HepG2 (cell line): Measurements from ENCODE around the gene NCOA7. TPM values are rescaled to one million over a fixed set of nuclear protein-coding genes. Genes with fewer than 3 reads are reported as not detected.

Experiments used
- CEBPB ChIP-seq: IDR thresholded peaks from 2 replicates; pipeline ENCODE4 v1.6.1; 2011; ENCODE audit warnings: low read depth, low read length, improper control_type of control experiment, borderline replicate concordance
- CEBPG ChIP-seq: IDR thresholded peaks from 2 replicates; pipeline ENCODE4 v1.6.1; 2016
- CREB1 ChIP-seq, 2 experiments: fragments of 450-650 bp in 1 of 2; IDR thresholded peaks; 2 replicates each; pipeline ENCODE4 v1.6.1; 2016 to 2017; ENCODE audit warnings: control low read depth in 1 of 2, mild to moderate bottlenecking in 1 of 2, missing compliant biosample characterization in 1 of 2, missing genetic modification characterization in 1 of 2
- ELK4 ChIP-seq: sonication (generic); formaldehyde crosslinking; IDR thresholded peaks from 2 replicates; pipeline ENCODE4 v1.9.0; 2021; ENCODE audit warnings: missing genetic modification reagents, borderline replicate concordance
- HOXA5 ChIP-seq: sonication (generic); formaldehyde crosslinking; IDR thresholded peaks from 2 replicates; pipeline ENCODE4 v1.4.0; 2020; ENCODE audit warnings: missing genetic modification reagents
- IRF2 ChIP-seq: IDR thresholded peaks from 2 replicates; pipeline ENCODE4 v1.6.1; 2018; ENCODE audit warnings: missing genetic modification reagents, missing compliant biosample characterization
- KAT2B ChIP-seq: fragments of 150-350 bp; IDR thresholded peaks from 2 replicates; pipeline ENCODE4 v1.6.1; 2014; ENCODE audit warnings: low read depth, low read length, borderline replicate concordance
- MAF1 ChIP-seq: sonication (generic); formaldehyde crosslinking; IDR thresholded peaks from 2 replicates; pipeline ENCODE4 v1.5.0; 2020; ENCODE audit warnings: missing genetic modification reagents, borderline replicate concordance
- MTA3 ChIP-seq: sonication (generic); formaldehyde crosslinking; IDR thresholded peaks from 2 replicates; pipeline ENCODE4 v1.4.0; 2020; ENCODE audit warnings: missing genetic modification reagents
- SNAI1 ChIP-seq: sonication (generic); formaldehyde crosslinking; IDR thresholded peaks from 2 replicates; pipeline ENCODE4 v1.5.0; 2020; ENCODE audit warnings: mild to moderate bottlenecking, missing genetic modification reagents, borderline replicate concordance
- STAG1 ChIP-seq: sonication (generic); formaldehyde crosslinking; IDR thresholded peaks from 2 replicates; pipeline ENCODE4 v1.4.0; 2020; ENCODE audit warnings: missing genetic modification reagents
- SYNCRIP ChIP-seq: fragments of 200-400 bp; formaldehyde crosslinking; IDR thresholded peaks from 2 replicates; pipeline ENCODE4 v1.6.1; 2018; ENCODE audit warnings: mild to moderate bottlenecking, low read depth, low read length; ENCODE audit not compliant: insufficient read depth
- TOPORS ChIP-seq: sonication (generic); formaldehyde crosslinking; IDR thresholded peaks from 2 replicates; pipeline ENCODE4 v1.8.0; 2023; ENCODE audit warnings: mild to moderate bottlenecking, missing genetic modification reagents
- ZNF614 ChIP-seq: IDR thresholded peaks from 2 replicates; pipeline ENCODE4 v1.6.1; 2018; ENCODE audit warnings: missing biosample characterization, missing genetic modification reagents, inconsistent platforms, borderline replicate concordance
- ZNF775 ChIP-seq: sonication (generic); formaldehyde crosslinking; IDR thresholded peaks from 2 replicates; pipeline ENCODE4 v1.4.0; 2020; ENCODE audit warnings: missing genetic modification reagents, mild to moderate bottlenecking, moderate library complexity, borderline replicate concordance
- polyA plus RNA-seq, 8 experiments: library from polyadenylated mRNA; depleted of rRNA in 3 of 8; stranded (reverse) in 7 of 8; unstranded in 1 of 8; fragments of >200 nt; fragmentation: Illumina TruSeq in 4 of 8; extraction: Trizol in 4 of 8; gene quantifications; 2 replicates each; pipeline versions ENCODE4 v1.2.1 to v1.2.3, GENCODE V29; 2011 to 2016; ENCODE audit warnings: low read depth in 4 of 8, missing spikeins in 1 of 8, mixed read lengths in 1 of 8; ENCODE audit not compliant: insufficient read depth in 1 of 8
- total RNA-seq, 5 experiments: library from RNA; depleted of rRNA; stranded (reverse); fragments of >200 nt; fragmentation: Illumina TruSeq; extraction: Trizol; gene quantifications; 2 replicates each; pipeline ENCODE4 v1.2.3, GENCODE V29; 2016; ENCODE audit warnings: low read depth in 1 of 5
- TF ChIP-seq, protein P1 (sequence below): IDR thresholded peaks from 2 replicates; pipeline ENCODE4 v1.6.1; 2012; ENCODE audit warnings: low read depth, low read length, improper control_type of control experiment

NCOA7 gene
- total and polyA plus RNA-seq, 2 of the 13 experiments (the other 11 are each of a cell fraction or from before 2014, with no cell fraction given) = 13.6 to 20.8 TPM

DNA sequence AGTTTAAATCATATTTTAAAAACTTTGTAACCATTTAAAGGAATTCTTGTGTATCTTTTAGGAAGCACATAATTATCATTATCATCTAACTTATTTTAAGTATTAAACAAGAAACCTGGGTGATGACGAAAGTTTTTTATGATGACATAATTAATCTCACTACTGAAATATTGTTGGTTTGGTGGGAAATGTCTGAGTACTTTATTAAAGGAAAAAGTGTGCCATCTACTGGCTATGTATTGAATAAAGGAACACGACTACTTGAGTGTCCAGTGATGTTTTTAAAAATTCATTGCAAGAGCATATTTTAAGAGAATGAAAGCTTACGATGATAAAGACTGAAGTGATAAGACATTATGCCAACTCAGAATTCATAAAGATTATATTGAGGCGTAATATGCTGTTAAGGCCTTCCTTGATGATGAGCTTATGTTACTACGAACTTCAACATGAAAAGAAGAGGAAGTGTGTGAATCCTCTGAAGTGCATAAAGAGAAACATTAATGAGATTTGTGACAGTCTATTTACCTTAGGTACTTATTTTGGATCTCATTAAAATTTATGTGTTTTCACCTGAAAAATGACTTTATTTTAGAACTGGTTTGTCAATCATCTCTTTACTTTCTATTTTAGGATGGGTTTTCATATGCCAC lies 183.6 kb downstream of the NCOA7 start (continued):
- no peak for TF ChIP-seq ZNF614
- no peak for TF ChIP-seq IRF2 (CRISPR knock-in tag)
- 0 out of 2 replicates have a peak, but pooled peaks have one; percentile 19 for TF ChIP-seq CEBPB
- no peak for TF ChIP-seq MAF1 (CRISPR knock-in tag)
- TF ChIP-seq, protein P1, sequence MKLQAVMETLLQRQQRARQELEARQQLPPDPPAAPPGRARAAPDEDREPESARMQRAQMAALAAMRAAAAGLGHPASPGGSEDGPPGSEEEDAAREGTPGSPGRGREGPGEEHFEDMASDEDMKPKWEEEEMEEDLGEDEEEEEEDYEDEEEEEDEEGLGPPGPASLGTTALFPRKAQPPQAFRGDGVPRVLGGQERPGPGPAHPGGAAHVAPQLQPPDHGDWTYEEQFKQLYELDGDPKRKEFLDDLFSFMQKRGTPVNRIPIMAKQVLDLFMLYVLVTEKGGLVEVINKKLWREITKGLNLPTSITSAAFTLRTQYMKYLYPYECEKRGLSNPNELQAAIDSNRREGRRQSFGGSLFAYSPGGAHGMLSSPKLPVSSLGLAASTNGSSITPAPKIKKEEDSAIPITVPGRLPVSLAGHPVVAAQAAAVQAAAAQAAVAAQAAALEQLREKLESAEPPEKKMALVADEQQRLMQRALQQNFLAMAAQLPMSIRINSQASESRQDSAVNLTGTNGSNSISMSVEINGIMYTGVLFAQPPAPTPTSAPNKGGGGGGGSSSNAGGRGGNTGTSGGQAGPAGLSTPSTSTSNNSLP = peak; percentile 54; the same call in 1 of the 2 replicates
- TF ChIP-seq ZNF775 (CRISPR knock-in tag) = no peak
- peak; percentile 70 for TF ChIP-seq STAG1 (CRISPR knock-in tag)
- TF ChIP-seq SYNCRIP = no peak
- TF ChIP-seq TOPORS (CRISPR knock-in tag) = no peak
- no peak for TF ChIP-seq SNAI1 (CRISPR knock-in tag)
- no peak for TF ChIP-seq HOXA5 (CRISPR knock-in tag)
- 0 out of 2 replicates have a peak, but pooled peaks have one; percentile 5 for TF ChIP-seq CEBPG (CRISPR knock-in tag)
- TF ChIP-seq KAT2B = no peak
- TF ChIP-seq ELK4 (CRISPR knock-in tag) = no peak
- no peak for TF ChIP-seq MTA3 (CRISPR knock-in tag)
- peak; percentile 80 for TF ChIP-seq CREB1 (IDR thresholded peaks at IDR 0.05)
- peak; percentile 48; the same call in 1 of the 2 replicates for TF ChIP-seq CREB1 (CRISPR knock-in tag; IDR thresholded peaks at IDR 0.05)
